ENCODE data around the gene TRERF1. TPM values are rescaled to one million over a fixed set of nuclear protein-coding genes. Genes with fewer than 3 reads are reported as not detected.

TRERF1 gene
- total RNA-seq, 1 donor from 2014 or later: 3.8 TPM

GRCh38 chr6:42400061-42400760 lies 51.5 kb downstream of the TRERF1 start:
- peaks cover 8% of the 10 kb centered on the region for H3K4me1 ChIP-seq
- no peak overlapping the region for H3K4me3 ChIP-seq
- intact Hi-C loops (cut with DNase I): no loop called here
- H3K27me3 ChIP-seq: no peaks in the 10 kb centered on the region
- H3K9me3 ChIP-seq: no peaks in the 10 kb centered on the region
- TF ChIP-seq CTCF (IDR thresholded peaks at IDR 0.05): no peak
- no peak overlapping the region for H3K27ac ChIP-seq
- DNase-seq (no peak), ATAC-seq (no peak)
- H3K36me3 ChIP-seq: no peaks in the 10 kb centered on the region

- no peak overlapping the region for H3K27ac ChIP-seq
- no peaks in the 10 kb centered on the region for H3K9me3 ChIP-seq
- H3K36me3 ChIP-seq: no peaks in the 10 kb centered on the region
- DNase-seq (no peak), ATAC-seq (no peak)
- no peaks in the 10 kb centered on the region for H3K27me3 ChIP-seq
- H3K4me3 ChIP-seq: no peak overlapping the region
- H3K4me1 ChIP-seq: no peaks in the 10 kb centered on the region
- intact Hi-C loops (cut with DNase I): no loop called here
- TF ChIP-seq CTCF (IDR thresholded peaks at IDR 0.05): no peak
Measured at GRCh38 chr6:42396720-42397119, 55.0 kb downstream of the TRERF1 start.

DNA sequence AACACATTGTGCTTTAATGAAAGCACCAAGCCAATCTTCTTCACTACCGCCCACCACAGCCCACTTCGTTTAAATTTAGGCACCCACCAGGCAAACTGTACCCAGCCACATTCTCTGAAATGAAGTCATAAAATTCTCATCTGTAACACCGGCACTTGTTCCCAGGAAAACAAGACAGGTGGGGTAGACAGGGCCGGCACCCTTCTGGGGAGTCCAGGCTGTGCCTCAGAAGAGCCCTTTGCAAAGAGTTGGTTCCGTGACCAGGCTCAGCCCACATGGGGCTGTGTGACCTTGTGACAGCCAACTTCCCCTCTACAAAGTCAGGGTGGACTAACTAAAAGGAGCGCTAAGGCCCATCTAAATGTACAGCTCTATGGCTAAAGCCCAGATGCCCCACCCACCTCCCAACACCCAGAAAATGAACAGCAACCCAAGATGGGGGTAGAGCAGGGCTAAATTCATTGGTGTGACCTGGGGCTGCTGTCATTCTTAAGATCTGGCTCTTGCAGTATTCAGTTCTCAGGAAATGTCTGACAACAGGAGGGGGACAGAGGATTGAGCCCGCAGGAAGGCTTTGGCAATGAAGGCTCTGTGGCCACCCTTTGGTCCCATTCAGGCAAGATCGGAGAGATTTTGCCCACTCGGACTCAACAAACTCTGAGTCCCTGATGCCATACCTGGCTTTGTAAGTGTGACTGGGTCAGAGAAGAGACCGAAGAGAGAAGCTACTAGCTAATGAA lies 56.7 kb downstream of the TRERF1 start:
- ATAC-seq (peak; percentile 83), DNase-seq (no peak)
- Histone ChIP-seq H3K9me3 (no peaks in the 10 kb centered on the region), H3K4me1 (no peaks in the 10 kb centered on the region), H3K27me3 (no peaks in the 10 kb centered on the region), H3K27ac (peak overlapping the region; percentile 17), H3K4me3 (no peak overlapping the region), H3K36me3 (no peaks in the 10 kb centered on the region)
- intact Hi-C loops (cut with DNase I): no loop called here
- TF ChIP-seq CTCF (IDR thresholded peaks at IDR 0.05): no peak

- Histone ChIP-seq H3K4me1 (no peaks in the 10 kb centered on the region), H3K27ac (no peak overlapping the region), H3K9me3 (no peaks in the 10 kb centered on the region), H3K36me3 (no peaks in the 10 kb centered on the region), H3K4me3 (no peak overlapping the region), H3K27me3 (no peaks in the 10 kb centered on the region)
- ATAC-seq (no peak), DNase-seq (no peak)
- TF ChIP-seq CTCF (IDR thresholded peaks at IDR 0.05): no peak
- intact Hi-C loops (cut with DNase I): no loop called here
Measured at GRCh38 chr6:42394151-42394550, 57.6 kb downstream of the TRERF1 start.

GRCh38 chr6:42393339-42393738 lies 58.4 kb downstream of the TRERF1 start:
- intact Hi-C loops (cut with DNase I): no loop called here
- no peak for TF ChIP-seq CTCF (IDR thresholded peaks at IDR 0.05)
- Histone ChIP-seq H3K9me3 (no peaks in the 10 kb centered on the region), H3K4me3 (no peak overlapping the region), H3K27ac (no peak overlapping the region), H3K4me1 (no peaks in the 10 kb centered on the region), H3K36me3 (no peaks in the 10 kb centered on the region), H3K27me3 (no peaks in the 10 kb centered on the region)
- no peak for DNase-seq
- no peak for ATAC-seq

Data from upper lobe of right lung (tissue), 1 donor.